Adrenal gland (tissue), 12 donors: ENCODE data around the gene RHBDL1. TPM values are rescaled to one million over a fixed set of nuclear protein-coding genes. Genes with fewer than 3 reads are reported as not detected.
"Not testable (repeated sequence)": the region's sequence is repeated elsewhere in the genome, so short reads cannot be mapped to it uniquely, and the experiment has no call there.

ENCODE experiments used
- DNase-seq, 7 donors: peaks; one replicate each; pipeline ENCODE4 v3.0.0-alpha.2; 2019 to 2020
- H3K27ac ChIP-seq, 5 donors: fragments of 200-600 bp; sonication (generic) in 4 of 5; 1 replicate in 3 of 5; 2 replicates in 2 of 5; pipeline versions ENCODE4 v1.5.1 to v1.8.0; 2016 to 2020; ENCODE audit warnings: mild to moderate bottlenecking in 1 of 5
- H3K27me3 ChIP-seq: fragments of 200-600 bp; 2 replicates; pipeline ENCODE4 v1.8.0; 2021
- H3K36me3 ChIP-seq, 2 donors: fragments of 200-600 bp; replicated peaks in 1 of 2; 1 replicate in 1 of 2; 2 replicates in 1 of 2; pipeline versions ENCODE4 v1.5.1 to v1.8.0; 2018 to 2022
- H3K4me1 ChIP-seq, 2 donors: fragments of 200-600 bp; replicated peaks in 1 of 2; 1 replicate in 1 of 2; 2 replicates in 1 of 2; pipeline versions ENCODE4 v1.5.1 to v1.8.0; 2018 to 2021
- H3K4me3 ChIP-seq, 4 donors: fragments of 200-600 bp; sonication (generic) in 3 of 4; one replicate each; pipeline ENCODE4 v1.5.1; 2016 to 2018
- H3K9me3 ChIP-seq, 3 donors: fragments of 200-600 bp; sonication (generic) in 1 of 3; replicated peaks in 1 of 3; 1 replicate in 2 of 3; 2 replicates in 1 of 3; pipeline versions ENCODE4 v1.5.1 to v1.8.0; 2016 to 2021
- CTCF ChIP-seq, 6 experiments: fragments of 450-650 bp in 4 of 6; fragments of 200-600 bp in 2 of 6; sonication (generic) in 1 of 6; IDR thresholded peaks; 1 replicate in 5 of 6; 2 replicates in 1 of 6; pipeline versions ENCODE4 v1.5.1 to v1.8.0; 2016 to 2021; ENCODE audit warnings: antibody characterized with exemption in 6 of 6, mild to moderate bottlenecking in 2 of 6, moderate library complexity in 1 of 6
- POLR2A ChIP-seq, 2 donors: fragments of 450-650 bp; IDR thresholded peaks; one replicate each; pipeline ENCODE4 v1.6.1; 2017; ENCODE audit warnings: antibody characterized with exemption in 2 of 2, mild to moderate bottlenecking in 2 of 2, moderate library complexity in 1 of 2
- WGBS, 4 donors: extraction: QIAGEN DNeasy Blood & Tissue Kit in 2 of 4; methylation state at CpG; one replicate each; pipeline versions ENCODE4 v1.1.5 to v1.1.7; 2013 to 2017; 5-methylcytosine and 5-hydroxymethylcytosine counted together
- intact Hi-C, 2 donors: fragments of 100-400 bp; cut with DNase I; formaldehyde crosslinking; loops; one replicate each; pipeline versions ENCODE4 v1.14.1 to v1.15.0; 2022 to 2023
- polyA plus RNA-seq, 3 donors: library from polyadenylated mRNA; stranded (reverse); fragments of 200-250 nt in 2 of 3; fragments of 350-450 nt in 1 of 3; fragmentation: Illumina TruSeq in 1 of 3; extraction: RNeasy Lipid Tissue Mini Kit (QIAGEN cat#74804) in 1 of 3; gene quantifications; one replicate each; pipeline ENCODE4 v1.2.3, GENCODE V29; 2013 to 2014
- total RNA-seq, 9 donors: library from RNA; depleted of rRNA in 4 of 9; stranded (reverse); fragments of >200 nt in 4 of 9; fragments of 120-200 nt in 1 of 9; fragmentation: NEBNext Ultra II Directional in 1 of 9; extraction: Animal tissue kit (Norgen Biotek cat#: 25700) in 1 of 9; gene quantifications; one replicate each; pipeline versions ENCODE4 v1.1.0 to v1.2.4, GENCODE V29; 2013 to 2023
- donor health status: healthy with polysubstance abuse.
- donor health status: Bipolar disorder and iron deficiency.
- donor health status: DM: yes; HTN: yes; CAD: no.
- donor health status: DM: no; HTN: no; CAD: no.
- donor health status: DM: no; HTN: no; CAD: no.
- donor health status: DM: yes; HTN: yes; CAD: no.

RHBDL1 gene
- total and polyA plus RNA-seq, 12 donors, result 0.13 to 21.1 (median 3.8) TPM

GRCh38 chr16:686459-687260 is 11.2 kb downstream of the RHBDL1 start:
- intact Hi-C loops, result no loop called here
- DNase-seq, result peak in 1 of 7 donors; percentile 27
- no peak overlapping the region for H3K4me3 ChIP-seq
- H3K9me3 ChIP-seq, result no peaks in the 10 kb centered on the region
- H3K36me3 ChIP-seq, result peaks cover 0 to 32% of the 10 kb centered on the region in 2 donors
- no peak for TF ChIP-seq CTCF (IDR thresholded peaks at IDR 0.05)
- no peak for TF ChIP-seq POLR2A (IDR thresholded peaks at IDR 0.05)
- H3K27me3 ChIP-seq, result no peaks in the 10 kb centered on the region
- H3K4me1 ChIP-seq, result peaks cover 17 to 46% of the 10 kb centered on the region in 2 donors
- H3K27ac ChIP-seq, result no peak overlapping the region
- 78 to 91% (median 87%) methylated on average over 6 to 51 of the region's 51 CpGs for WGBS, 4 donors

GRCh38 chr16:687499-687898 is 12.0 kb downstream of the RHBDL1 start:
- H3K36me3 ChIP-seq, result peaks cover 0 to 24% of the 10 kb centered on the region in 2 donors
- no peak for DNase-seq
- H3K4me3 ChIP-seq, result no peak overlapping the region
- intact Hi-C loops, result no loop called here
- peaks cover 17 to 38% of the 10 kb centered on the region in 2 donors for H3K4me1 ChIP-seq
- TF ChIP-seq POLR2A (IDR thresholded peaks at IDR 0.05), result no peak
- no peak for TF ChIP-seq CTCF (IDR thresholded peaks at IDR 0.05)
- WGBS, 4 donors, result 87 to 93% (median 90%) methylated on average over 10 to 19 of the region's 19 CpGs
- H3K27ac ChIP-seq, result no peak overlapping the region
- no peaks in the 10 kb centered on the region for H3K9me3 ChIP-seq
- H3K27me3 ChIP-seq, result no peaks in the 10 kb centered on the region

GRCh38 chr16:689175-689897 is 13.9 kb downstream of the RHBDL1 start:
- no peak for DNase-seq
- H3K4me1 ChIP-seq, result peaks cover 5 to 25% of the 10 kb centered on the region in 2 donors
- peak overlapping the region in 3 of 4 donors; percentile 58 to 94 (median 81) for H3K4me3 ChIP-seq
- no peak for TF ChIP-seq POLR2A (IDR thresholded peaks at IDR 0.05)
- TF ChIP-seq CTCF (IDR thresholded peaks at IDR 0.05), result no peak
- intact Hi-C loops, result no loop called here
- peaks cover 12% of the 10 kb centered on the region for H3K27me3 ChIP-seq
- H3K27ac ChIP-seq, result peak overlapping the region in 3 of 5 donors; percentile 65 to 88 (median 74)
- peaks cover 0 to 17% of the 10 kb centered on the region in 2 donors for H3K36me3 ChIP-seq
- WGBS, 4 donors, result 79 to 90% (median 81%) methylated on average over 7 to 26 of the region's 26 CpGs
- no peaks in the 10 kb centered on the region for H3K9me3 ChIP-seq

- Histone ChIP-seq H3K36me3 (peaks cover 0 to 17% of the 10 kb centered on the region in 2 donors), H3K27me3 (peaks cover 22% of the 10 kb centered on the region), H3K4me1 (peaks cover 0 to 21% of the 10 kb centered on the region in 2 donors)
- H3K4me3 ChIP-seq, DNase-seq, intact Hi-C loops, H3K9me3 ChIP-seq, H3K27ac ChIP-seq: not testable (repeated sequence)
- WGBS, 4 donors, result 83 to 87% (median 85%) methylated on average over 16 of the region's 16 CpGs
Measured at GRCh38 chr16:691242-691641, 15.8 kb downstream of the RHBDL1 start.
